ENCODE measurements around the gene UCK2.
A peak's percentile ranks its signal among the peaks of the same experiment; 100 is the strongest.

The UCK2 gene

DNA sequence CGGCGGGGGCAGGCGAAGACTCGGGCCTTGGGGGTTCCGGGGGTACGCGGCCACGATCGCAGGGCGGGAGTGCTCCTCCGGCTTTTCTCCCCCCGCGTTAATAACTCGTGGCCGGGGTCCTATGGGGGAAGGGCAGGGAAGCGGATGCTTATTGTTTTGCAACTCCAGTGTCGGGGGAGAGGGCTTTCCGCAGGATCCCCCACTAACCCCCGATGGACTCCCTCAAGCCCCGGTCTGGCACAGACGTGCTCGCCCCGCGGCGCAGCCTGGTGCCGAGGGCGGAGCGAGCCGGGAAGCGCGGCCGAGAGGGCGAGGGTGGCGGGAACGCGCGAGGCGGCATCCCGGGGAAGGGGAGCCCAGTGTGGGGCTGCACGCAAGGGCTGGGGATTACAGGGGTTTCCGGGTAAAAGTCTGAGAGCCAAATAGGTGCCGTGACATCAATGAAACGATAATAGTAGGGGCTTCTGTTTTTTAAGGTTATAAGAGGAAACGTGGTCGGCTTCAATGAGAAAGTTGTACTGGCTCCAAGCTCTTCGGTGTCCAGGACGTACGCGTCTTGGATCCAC is 772 bp downstream of the UCK2 start:
- peak overlapping the region; percentile 97 to 98 for H3K27ac Mint-ChIP-seq
- peaks cover 29% of the 10 kb centered on the region for H3K4me1 Mint-ChIP-seq
- ATAC-seq = peak; percentile 64

DNA sequence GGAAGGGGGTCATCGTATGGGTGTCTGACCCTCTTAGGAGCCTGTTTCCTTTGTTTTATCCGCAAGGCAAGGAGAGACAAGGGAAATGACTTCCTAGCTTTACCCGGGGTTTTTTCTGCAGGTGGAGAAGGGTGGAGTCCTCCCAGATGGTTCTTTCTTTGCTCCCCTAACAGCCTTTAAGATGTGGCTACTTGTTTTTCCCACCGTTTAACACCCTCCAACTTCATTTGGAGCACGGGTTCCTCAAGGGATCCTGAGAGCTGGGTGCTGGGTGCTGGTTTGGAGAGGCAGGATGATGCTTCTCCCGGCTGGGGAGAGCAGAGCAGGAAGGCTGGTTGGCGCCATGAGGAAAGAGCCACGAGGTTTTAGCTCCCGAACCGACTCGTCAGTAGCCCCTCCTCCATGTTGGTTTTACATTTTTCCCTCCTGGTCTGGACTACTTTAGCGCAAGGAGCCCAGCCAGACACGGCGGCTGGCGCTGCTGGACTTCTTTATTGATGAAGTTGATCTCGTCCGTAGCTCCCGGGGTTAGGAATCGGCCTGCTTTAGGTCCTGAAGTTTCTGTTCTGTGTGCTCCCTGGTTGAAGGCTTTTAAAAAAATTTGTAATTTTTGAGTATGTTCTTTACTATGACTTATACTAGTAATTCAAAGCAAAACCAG is 1.4 kb downstream of the UCK2 start:
- peaks cover 33% of the 10 kb centered on the region for H3K4me1 Mint-ChIP-seq
- DNase-seq = peak; percentile 16 to 19
- no peaks in the 10 kb centered on the region for H3K9me3 Mint-ChIP-seq
- ATAC-seq = no peak
- H3K27me3 Mint-ChIP-seq = no peaks in the 10 kb centered on the region
- peak overlapping the region; percentile 91 to 96 for H3K4me3 Mint-ChIP-seq
- peak overlapping the region; percentile 97 to 98 for H3K27ac Mint-ChIP-seq

More for the DNA sequence above, 772 bp downstream of the UCK2 start:
- Mint-ChIP-seq H3K4me3 (peak overlapping the region; percentile 91 to 96), H3K27me3 (no peaks in the 10 kb centered on the region), H3K9me3 (no peaks in the 10 kb centered on the region)
- peak; percentile 62 to 63 for DNase-seq

DNA sequence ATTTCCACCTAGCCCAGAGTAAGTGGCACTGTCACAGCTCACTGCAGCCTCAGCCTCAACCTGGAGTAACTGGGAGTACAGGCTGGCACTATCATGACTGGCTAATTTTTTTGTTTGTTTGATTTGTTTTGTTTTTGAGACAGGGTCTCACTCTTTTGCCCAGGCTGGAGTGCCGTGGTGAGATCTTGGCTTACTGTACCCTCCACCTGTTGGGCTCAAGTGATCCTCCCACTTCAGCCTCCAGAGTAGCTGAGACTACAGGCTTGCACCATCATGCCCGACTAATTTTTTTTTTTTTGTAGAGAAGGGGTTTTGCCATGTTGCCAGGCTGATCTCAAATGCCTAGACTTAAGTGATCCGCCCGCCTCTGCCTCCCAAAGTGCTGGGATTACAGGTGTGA is 2.5 kb downstream of the UCK2 start:
- H3K27me3 Mint-ChIP-seq = no peaks in the 10 kb centered on the region
- peak overlapping the region; percentile 26 to 96 for H3K4me3 Mint-ChIP-seq

DNA sequence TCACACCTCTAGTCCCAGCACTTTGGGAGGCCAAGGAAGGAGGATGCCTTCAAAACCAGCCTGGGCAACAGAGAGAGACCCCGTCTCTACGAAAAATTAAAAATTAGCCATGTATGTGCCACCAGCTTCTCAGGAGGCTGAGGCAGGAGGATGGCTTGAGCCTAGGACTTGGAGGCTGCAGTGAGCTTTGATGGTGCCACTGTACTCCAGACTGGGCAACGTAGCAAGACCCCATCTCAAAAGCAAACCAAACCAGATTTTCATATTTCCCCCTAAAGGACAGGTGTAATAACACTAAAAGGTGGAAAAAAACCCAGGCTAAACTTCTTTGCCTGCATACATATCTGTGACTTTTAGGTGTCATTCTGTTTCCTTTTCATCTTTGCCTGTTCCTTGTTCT is 3.7 kb downstream of the UCK2 start:
- Mint-ChIP-seq H3K9me3 (no peaks in the 10 kb centered on the region), H3K27ac (no peak overlapping the region), H3K27me3 (no peaks in the 10 kb centered on the region), H3K4me1 (peaks cover 41% of the 10 kb centered on the region), H3K4me3 (no peak overlapping the region)
- DNase-seq (no peak), ATAC-seq (no peak)

More for the DNA sequence above, 2.5 kb downstream of the UCK2 start:
- DNase-seq (no peak), ATAC-seq (no peak)
- Mint-ChIP-seq H3K27ac (no peak overlapping the region), H3K9me3 (no peaks in the 10 kb centered on the region), H3K4me1 (peaks cover 41% of the 10 kb centered on the region)

DNA sequence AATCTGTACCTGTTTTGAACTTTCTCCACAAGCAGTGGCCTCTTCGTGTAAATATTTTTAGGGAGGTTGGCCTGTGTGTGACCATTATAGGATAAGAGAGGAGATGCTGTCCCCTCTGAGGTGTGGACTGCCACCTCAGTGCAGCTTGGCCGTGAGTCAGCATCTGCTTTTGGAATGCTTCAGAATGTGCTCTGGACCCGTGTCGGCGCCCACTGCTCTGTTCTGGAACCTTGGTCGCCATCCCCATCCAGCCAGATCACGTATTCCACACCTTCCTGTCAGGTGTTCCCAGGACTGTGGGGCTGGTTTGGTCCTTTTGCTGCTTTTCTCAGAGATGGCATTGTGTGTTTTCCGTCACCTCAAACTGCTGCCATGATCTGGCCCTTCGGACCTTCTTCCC is 5.5 kb downstream of the UCK2 start:
- H3K27ac Mint-ChIP-seq = no peak overlapping the region
- H3K9me3 Mint-ChIP-seq = no peaks in the 10 kb centered on the region
- ATAC-seq (no peak), DNase-seq (no peak)
- H3K4me1 Mint-ChIP-seq = peaks cover 35% of the 10 kb centered on the region
- H3K4me3 Mint-ChIP-seq = no peak overlapping the region
- no peaks in the 10 kb centered on the region for H3K27me3 Mint-ChIP-seq

DNA sequence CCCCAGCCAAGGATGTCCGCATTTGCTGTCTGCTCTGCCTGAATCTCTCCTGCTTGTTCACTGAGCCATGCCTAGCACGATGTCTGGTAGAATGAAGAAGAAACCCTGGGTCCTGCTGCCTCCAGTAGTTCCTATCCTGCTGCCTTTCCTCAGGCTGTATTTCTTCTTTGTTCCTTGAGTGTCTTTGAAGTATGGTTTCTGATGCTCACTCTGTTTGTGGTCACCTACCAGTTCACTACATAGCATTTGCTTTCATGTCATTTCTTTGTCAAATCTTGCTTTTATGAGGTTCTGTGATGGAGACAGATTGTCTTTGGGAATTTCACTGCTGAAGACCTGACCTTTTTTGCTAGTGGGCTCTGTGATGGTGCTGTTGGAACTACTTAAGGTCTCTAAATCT is 5.9 kb downstream of the UCK2 start:
- no peak overlapping the region for H3K4me3 Mint-ChIP-seq
- H3K4me1 Mint-ChIP-seq = peaks cover 35% of the 10 kb centered on the region
- no peak overlapping the region for H3K27ac Mint-ChIP-seq
- no peaks in the 10 kb centered on the region for H3K9me3 Mint-ChIP-seq
- DNase-seq (no peak), ATAC-seq (no peak)
- no peaks in the 10 kb centered on the region for H3K27me3 Mint-ChIP-seq

DNA sequence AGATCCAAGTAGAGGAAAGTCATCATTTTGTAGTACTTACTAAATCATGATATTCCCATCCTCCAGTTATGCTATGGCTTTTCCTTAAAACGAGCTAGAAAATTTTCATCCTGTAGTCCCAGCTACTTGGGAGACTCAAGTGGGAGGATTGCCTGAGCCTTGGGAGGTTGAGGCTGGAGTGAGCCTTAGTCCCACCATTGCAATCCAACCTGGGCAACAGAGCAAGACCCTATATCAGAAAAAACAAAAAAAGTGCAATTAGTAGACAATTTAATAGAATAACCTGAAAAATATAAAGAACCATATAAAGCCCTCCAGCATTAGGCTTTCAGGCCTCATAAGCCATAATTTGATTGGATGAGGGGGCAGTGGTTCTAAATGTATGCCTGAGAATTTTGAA is 6.8 kb downstream of the UCK2 start:
- Mint-ChIP-seq H3K4me3 (no peak overlapping the region), H3K27ac (no peak overlapping the region), H3K9me3 (no peaks in the 10 kb centered on the region), H3K27me3 (no peaks in the 10 kb centered on the region), H3K4me1 (peaks cover 32% of the 10 kb centered on the region)
- ATAC-seq = no peak
- no peak for DNase-seq

DNA sequence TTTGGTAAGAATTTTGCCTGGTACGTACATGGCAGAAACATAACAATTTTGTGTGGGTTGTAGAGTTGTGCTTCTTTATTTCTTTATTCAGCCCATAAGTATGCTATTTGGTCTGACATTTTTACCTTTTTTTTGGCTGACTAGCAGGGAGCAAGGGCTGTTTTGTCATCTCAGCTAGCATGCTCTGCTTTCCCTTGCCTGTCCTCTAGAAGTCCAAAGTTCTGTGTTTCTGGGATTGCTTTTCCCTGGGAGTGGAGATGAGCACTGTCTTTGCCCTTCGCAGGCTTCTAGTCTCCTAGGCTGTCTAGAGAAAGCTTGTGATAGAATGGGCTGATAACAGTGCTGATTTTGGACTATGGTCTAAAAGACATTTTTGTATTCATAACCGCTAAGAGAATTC is 7.5 kb downstream of the UCK2 start:
- ATAC-seq = no peak

DNA sequence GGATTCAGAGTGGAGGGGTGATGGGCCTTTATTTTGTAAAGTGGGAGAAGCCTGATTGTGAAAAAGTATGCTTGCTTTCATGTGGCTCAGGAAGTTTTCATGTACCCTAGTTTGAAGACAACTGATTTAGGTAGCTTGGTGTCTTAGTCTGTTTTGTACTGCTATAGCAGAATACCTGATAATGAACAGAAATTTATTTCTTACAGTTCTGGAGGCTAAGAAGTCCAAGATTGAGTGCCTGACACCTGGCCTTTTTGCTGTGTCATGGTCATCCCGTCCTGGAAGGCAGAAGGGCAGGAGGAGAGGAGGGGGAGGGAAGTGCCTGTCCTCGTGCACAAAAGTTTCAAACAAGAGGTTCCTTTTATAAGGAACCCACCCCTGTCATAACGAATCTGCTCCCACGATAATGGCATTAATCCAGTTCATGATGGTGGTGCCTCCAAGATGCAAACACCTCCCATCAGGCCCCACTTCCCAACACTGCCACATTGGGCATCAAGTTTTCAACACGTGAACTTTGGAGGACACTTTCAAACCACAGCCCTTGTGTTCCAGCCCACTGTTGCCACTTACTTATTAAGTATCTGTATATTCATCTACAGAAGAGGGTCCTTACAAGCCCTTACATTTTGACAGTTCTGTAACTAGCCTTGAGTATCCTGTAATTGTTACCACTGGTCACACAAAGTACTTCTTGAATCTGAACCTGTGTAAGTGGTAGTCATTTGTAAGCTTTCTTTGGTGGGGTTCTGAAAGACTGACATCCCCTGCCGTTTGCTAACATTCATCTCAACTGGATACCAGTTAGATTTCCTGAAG is 9.5 kb downstream of the UCK2 start:
- DNase-seq (no peak), ATAC-seq (no peak)
- no peaks in the 10 kb centered on the region for H3K27me3 Mint-ChIP-seq
- H3K4me3 Mint-ChIP-seq = no peak overlapping the region
- H3K27ac Mint-ChIP-seq = no peak overlapping the region
- peaks cover 38% of the 10 kb centered on the region for H3K4me1 Mint-ChIP-seq
- H3K9me3 Mint-ChIP-seq = no peaks in the 10 kb centered on the region

More for the DNA sequence above, 7.5 kb downstream of the UCK2 start:
- no peak for DNase-seq
- Mint-ChIP-seq H3K4me1 (peaks cover 29% of the 10 kb centered on the region), H3K27me3 (no peaks in the 10 kb centered on the region), H3K4me3 (no peak overlapping the region), H3K27ac (no peak overlapping the region), H3K9me3 (no peaks in the 10 kb centered on the region)

DNA sequence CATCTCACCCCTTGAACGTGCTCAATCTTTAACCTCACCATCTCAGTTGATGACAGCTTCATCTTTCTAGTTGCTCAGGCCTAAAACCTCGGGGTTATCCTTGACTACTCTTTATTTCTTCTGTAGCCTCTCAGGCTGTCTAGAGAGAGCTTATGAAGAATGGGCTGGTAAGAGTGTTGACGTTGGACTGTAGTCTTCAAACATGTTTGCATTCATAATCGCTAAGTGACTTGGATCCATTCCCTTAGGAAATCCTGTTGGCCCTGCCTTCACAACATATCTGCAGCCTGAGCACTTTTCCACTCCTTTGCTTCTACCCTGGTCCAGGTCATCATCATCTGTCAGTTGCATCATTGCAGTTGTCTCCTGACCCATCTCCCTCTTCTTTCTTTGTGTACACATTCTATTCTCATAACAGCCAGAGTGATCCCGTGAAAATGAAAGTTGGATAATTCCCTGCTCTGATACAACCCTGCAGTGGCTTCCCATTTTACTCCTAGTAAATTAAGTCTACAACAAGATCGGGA is 10.5 kb downstream of the UCK2 start:
- DNase-seq (no peak), ATAC-seq (no peak)
- Mint-ChIP-seq H3K4me3 (no peak overlapping the region), H3K27me3 (no peaks in the 10 kb centered on the region), H3K4me1 (peaks cover 40% of the 10 kb centered on the region), H3K27ac (peak overlapping the region in 1 of 2 donors; percentile 28), H3K9me3 (no peaks in the 10 kb centered on the region)

DNA sequence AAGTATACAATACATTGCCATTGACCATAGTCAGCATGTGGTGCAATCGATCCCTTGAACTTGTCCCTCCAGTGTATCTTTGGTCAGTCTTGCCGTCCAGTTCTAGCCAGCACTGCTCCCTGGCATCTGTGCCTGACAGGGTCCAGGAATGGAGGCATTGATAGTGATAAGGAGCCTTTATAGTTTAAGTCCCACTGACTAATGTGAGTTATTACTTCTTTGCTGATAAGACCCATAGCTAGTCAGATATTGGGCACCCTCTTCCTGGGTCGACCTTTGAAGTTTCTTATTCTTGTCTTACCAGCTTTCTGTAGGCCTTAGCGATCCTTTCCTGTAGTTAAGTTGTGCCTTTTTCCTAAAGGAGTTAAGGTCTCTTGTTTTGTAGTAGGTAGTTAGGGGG is 13.0 kb downstream of the UCK2 start:
- H3K27me3 Mint-ChIP-seq = no peaks in the 10 kb centered on the region
- DNase-seq (no peak), ATAC-seq (no peak)
- H3K27ac Mint-ChIP-seq = no peak overlapping the region
- peaks cover 42% of the 10 kb centered on the region for H3K4me1 Mint-ChIP-seq
- H3K4me3 Mint-ChIP-seq = no peak overlapping the region
- H3K9me3 Mint-ChIP-seq = no peaks in the 10 kb centered on the region

DNA sequence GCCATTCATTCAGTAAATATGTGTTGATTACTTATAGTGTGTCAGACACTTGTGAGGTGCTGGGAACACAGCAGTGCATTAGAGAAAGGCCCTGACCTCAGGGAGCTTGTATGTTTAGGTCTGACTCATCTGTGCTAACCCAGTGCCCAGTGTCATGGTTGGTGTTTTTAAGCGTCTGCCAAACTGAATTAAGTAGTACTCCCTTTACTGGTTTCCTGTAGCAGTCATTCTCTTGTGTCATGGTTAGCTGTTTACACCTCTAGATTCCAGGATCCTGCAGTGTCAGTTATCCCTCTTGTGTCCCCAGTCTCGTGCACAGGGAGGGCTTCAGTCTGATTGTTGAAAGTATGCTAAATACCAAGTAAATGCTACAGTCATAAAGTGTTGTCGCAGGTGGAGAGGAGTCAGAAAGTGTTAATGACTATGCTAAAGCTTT is 14.2 kb downstream of the UCK2 start:
- no peaks in the 10 kb centered on the region for H3K27me3 Mint-ChIP-seq
- DNase-seq (no peak), ATAC-seq (peak; percentile 85)
- no peaks in the 10 kb centered on the region for H3K9me3 Mint-ChIP-seq
- peaks cover 47% of the 10 kb centered on the region for H3K4me1 Mint-ChIP-seq
- no peak overlapping the region for H3K4me3 Mint-ChIP-seq
- no peak overlapping the region for H3K27ac Mint-ChIP-seq

DNA sequence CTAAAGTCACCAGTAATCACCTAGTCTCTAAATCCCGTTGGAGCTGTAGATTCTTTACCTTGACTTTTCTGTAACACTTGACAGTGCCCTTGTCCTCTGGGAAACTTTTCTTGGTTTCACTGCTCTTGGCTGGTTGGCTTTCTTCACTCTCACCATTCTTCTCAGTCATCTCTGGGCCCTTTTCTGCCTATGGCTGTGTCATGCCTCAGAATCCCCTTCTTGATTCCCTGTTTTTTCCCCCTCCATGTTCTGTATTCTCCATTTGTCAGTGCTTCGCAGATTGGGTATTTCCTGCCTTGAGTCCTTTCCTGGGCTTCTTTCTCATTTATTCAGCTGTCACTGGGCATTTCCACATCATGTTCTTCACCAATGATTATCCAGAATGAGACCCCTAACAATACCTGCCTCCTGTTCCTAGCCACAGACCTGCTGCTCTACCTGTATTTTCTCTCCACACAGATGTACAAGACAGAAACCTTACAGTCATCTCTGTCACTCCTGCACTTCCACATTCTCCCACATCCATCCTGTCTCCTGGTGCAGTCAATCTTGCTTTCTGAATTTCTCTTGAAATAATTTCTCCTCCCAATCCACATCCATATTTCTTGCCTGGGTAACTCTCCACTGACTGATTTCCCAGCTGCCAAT is 14.7 kb downstream of the UCK2 start:
- Mint-ChIP-seq H3K9me3 (no peaks in the 10 kb centered on the region), H3K27ac (no peak overlapping the region), H3K4me3 (peak overlapping the region in 1 of 2 donors; percentile 55), H3K4me1 (peaks cover 47% of the 10 kb centered on the region), H3K27me3 (no peaks in the 10 kb centered on the region)
- ATAC-seq = no peak
- DNase-seq = no peak

DNA sequence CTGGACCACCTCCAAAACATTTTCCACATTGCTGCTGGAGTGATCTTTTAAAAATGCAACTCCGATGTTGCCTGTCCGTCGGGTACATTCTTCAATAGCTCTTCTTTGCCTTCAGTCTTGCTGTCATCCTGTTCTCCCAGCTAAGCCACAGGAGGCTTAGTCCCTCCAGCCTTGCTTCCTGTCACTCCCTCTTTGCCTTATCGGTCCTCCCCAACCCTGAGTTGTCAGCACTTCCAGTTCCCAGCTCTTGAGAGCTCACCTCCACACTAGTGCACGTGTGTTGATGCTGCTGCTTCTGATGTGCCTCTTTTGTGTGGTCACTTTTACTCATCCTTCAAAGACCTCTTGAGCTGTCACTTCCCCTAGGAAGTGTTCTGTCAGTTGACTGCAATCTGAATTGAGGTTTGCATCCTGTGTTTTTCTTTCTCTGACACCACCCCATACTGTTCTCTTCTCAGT is 15.3 kb downstream of the UCK2 start:
- Mint-ChIP-seq H3K4me1 (peaks cover 47% of the 10 kb centered on the region), H3K27me3 (no peaks in the 10 kb centered on the region), H3K27ac (no peak overlapping the region), H3K9me3 (no peaks in the 10 kb centered on the region), H3K4me3 (peak overlapping the region in 1 of 2 donors; percentile 55)
- DNase-seq (peak in 1 of 2 donors; percentile 11), ATAC-seq (peak; percentile 68)

DNA sequence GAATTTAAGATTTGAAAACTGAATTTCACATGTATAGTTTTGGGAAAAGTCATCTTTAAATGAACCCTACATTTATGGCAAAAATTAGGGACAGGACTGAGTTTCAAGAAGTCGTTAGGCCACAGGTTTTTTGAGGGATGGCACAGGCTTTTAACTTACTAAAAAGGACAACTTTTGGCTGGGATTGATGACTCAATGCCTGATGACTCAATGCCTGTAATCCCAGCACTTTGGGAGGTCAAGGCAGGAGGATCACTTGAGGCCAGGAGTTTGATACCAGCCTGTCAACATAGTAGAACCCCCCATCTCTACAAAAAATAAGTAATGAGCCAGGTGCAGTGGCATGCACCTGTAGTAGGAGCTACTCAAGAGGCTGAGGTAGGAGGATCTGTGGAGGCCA is 15.9 kb downstream of the UCK2 start:
- Mint-ChIP-seq H3K4me3 (no peak overlapping the region), H3K27ac (peak overlapping the region in 1 of 2 donors; percentile 8), H3K9me3 (no peaks in the 10 kb centered on the region), H3K4me1 (peaks cover 47% of the 10 kb centered on the region), H3K27me3 (no peaks in the 10 kb centered on the region)
- DNase-seq (no peak), ATAC-seq (no peak)
